HepG2 (cell line): ENCODE measurements around the gene TUBA4A. TPM values are rescaled to one million over a fixed set of nuclear protein-coding genes. Genes with fewer than 3 reads are reported as not detected.

Experiments
- ATAC-seq: fragments of 200-7000 bp; cut with Tn5 transposase; 3 replicates; pipeline ENCODE4 v1.9.1; 2020; ENCODE audit warnings: mild to moderate bottlenecking, moderate library complexity
- BruUV-seq: library from RNA; stranded (reverse); fragments of 400-500 nt; replicated peaks from 2 replicates; lab custom pipeline; 2021; lab: Mats Ljungman, UMichigan
- CTCF ChIA-PET: fragments of 300-600 bp; formaldehyde crosslinking; extraction: SDS; loops from one replicate; lab custom pipeline; 2021; ENCODE audit warnings: low total read pairs, inconsistent platforms, low intra/inter-chr PET ratio; lab: Yijun Ruan, JAX
- POLR2A ChIA-PET: fragments of 350-600 bp; sonication (Branson Sonifier 250); formaldehyde crosslinking; loops from one replicate; lab custom pipeline; 2020; ENCODE audit warnings: antibody characterized with exemption, inconsistent platforms; lab: Yijun Ruan, JAX
- DNase-seq: peaks from one replicate; pipeline ENCODE4 v3.0.0-alpha.2; 2015; ENCODE audit warnings: low spot score
- FAIRE-seq: peaks from 3 replicates; lab custom pipeline; 2011; peaks lifted over from hg19 to GRCh38; lab: Jason Lieb, UNC
- H2AFZ ChIP-seq: one replicate; pipeline ENCODE4 v1.6.1; 2011; ENCODE audit warnings: low read length, inconsistent platforms
- H3K27ac ChIP-seq: fragments of 300-600 bp; 3 replicates; pipeline ENCODE4 v1.8.0; 2011; ENCODE audit warnings: mixed run types, mild to moderate bottlenecking, mixed read lengths, low read length, inconsistent platforms; ENCODE audit not compliant: insufficient read depth; ENCODE audit errors: extremely low read length
- H3K27me3 ChIP-seq, 2 experiments: fragments of 200-600 bp in 1 of 2; 2 replicates in 1 of 2; 3 replicates in 1 of 2; pipeline versions ENCODE4 v1.6.0 to v1.8.0; 2011; ENCODE audit warnings: low read length in 2 of 2, mild to moderate bottlenecking in 2 of 2, moderate library complexity in 2 of 2, inconsistent platforms in 1 of 2; ENCODE audit not compliant: insufficient read depth in 2 of 2, control insufficient read depth in 1 of 2
- H3K36me3 ChIP-seq, 2 experiments: fragments of 200-600 bp in 1 of 2; replicated peaks in 1 of 2; 2 replicates in 1 of 2; 3 replicates in 1 of 2; pipeline versions ENCODE4 v1.5.1 to v1.8.0; 2011; ENCODE audit warnings: low read length in 2 of 2, inconsistent platforms in 1 of 2; ENCODE audit not compliant: insufficient read depth in 2 of 2, control insufficient read depth in 1 of 2
- H3K4me1 ChIP-seq: 2 replicates; pipeline ENCODE4 v1.5.1; 2012; ENCODE audit warnings: low read length, inconsistent platforms; ENCODE audit not compliant: insufficient read depth
- H3K4me2 ChIP-seq: 2 replicates; pipeline ENCODE4 v1.6.0; 2011; ENCODE audit warnings: low read depth, low read length, inconsistent platforms
- H3K4me3 ChIP-seq, 3 experiments: fragments of 200-600 bp in 1 of 3; sonication (generic), shearing (Covaris generic) in 1 of 3; replicated peaks in 1 of 3; 2 replicates each; pipeline ENCODE4 v1.5.1; 2011 to 2016; ENCODE audit warnings: low read length in 3 of 3, inconsistent platforms in 2 of 3, low read depth in 2 of 3, mild to moderate bottlenecking in 2 of 3, control low read depth in 1 of 3, mixed read lengths in 1 of 3; ENCODE audit not compliant: insufficient read depth in 1 of 3
- H3K79me2 ChIP-seq: one replicate; pipeline ENCODE4 v1.6.1; 2011; ENCODE audit warnings: low read length, inconsistent platforms; ENCODE audit not compliant: insufficient read depth
- H3K9ac ChIP-seq: 2 replicates; pipeline ENCODE4 v1.6.0; 2011; ENCODE audit warnings: mild to moderate bottlenecking, low read depth, low read length, inconsistent platforms; ENCODE audit not compliant: insufficient read depth
- H3K9me3 ChIP-seq: 2 replicates; pipeline ENCODE4 v1.5.1; 2012; ENCODE audit warnings: mild to moderate bottlenecking, low read length
- H4K20me1 ChIP-seq: 2 replicates; pipeline ENCODE4 v1.6.0; 2011; ENCODE audit warnings: inconsistent platforms, mild to moderate bottlenecking, low read length, moderate library complexity; ENCODE audit not compliant: insufficient read depth
- ATM ChIP-seq: fragments of 450-650 bp; IDR thresholded peaks from 2 replicates; pipeline ENCODE4 v1.7.1; 2017; ENCODE audit warnings: mild to moderate bottlenecking, borderline replicate concordance
- RARA ChIP-seq: IDR thresholded peaks from 2 replicates; pipeline ENCODE4 v1.6.1; 2016; ENCODE audit warnings: missing genetic modification reagents, missing compliant biosample characterization
- SNAPC2 ChIP-seq: sonication (generic); formaldehyde crosslinking; IDR thresholded peaks from 2 replicates; pipeline ENCODE4 v1.8.1; 2022; ENCODE audit warnings: mild to moderate bottlenecking, missing genetic modification reagents
- TAF1 ChIP-seq: sonication (generic); formaldehyde crosslinking; IDR thresholded peaks from 2 replicates; pipeline ENCODE4 v1.4.0; 2020; ENCODE audit warnings: missing genetic modification reagents
- ZIK1 ChIP-seq: sonication (generic); formaldehyde crosslinking; IDR thresholded peaks from 2 replicates; pipeline ENCODE4 v1.5.0; 2020; ENCODE audit warnings: mild to moderate bottlenecking, low read depth, missing genetic modification reagents, borderline replicate concordance
- ZNF605 ChIP-seq: sonication (generic); formaldehyde crosslinking; IDR thresholded peaks from 2 replicates; pipeline ENCODE4 v1.8.0; 2022; ENCODE audit warnings: mild to moderate bottlenecking, missing genetic modification reagents
- WGBS: methylation state at CpG from one replicate; pipeline ENCODE4 v1.1.6; 2017; ENCODE audit warnings: low lambda C conversion rate; 5-methylcytosine and 5-hydroxymethylcytosine counted together
- in situ Hi-C: cut with HindIII; loops from 2 replicates; pipeline ENCODE4 v1.10.0; 2017; ENCODE audit warnings: low pct_unique_long_range_greater_than_20kb; ENCODE audit not compliant: extremely low pct_ligation_motif_present
- intact Hi-C: fragments of 100-400 bp; cut with micrococcal nuclease; formaldehyde crosslinking; loops from one replicate; pipeline ENCODE4 v1.10.0; 2022; ENCODE audit not compliant: unreplicated experiment
- polyA plus RNA-seq, 8 experiments: library from polyadenylated mRNA; depleted of rRNA in 3 of 8; stranded (reverse) in 7 of 8; unstranded in 1 of 8; fragments of >200 nt; fragmentation: Illumina TruSeq in 4 of 8; extraction: Trizol in 4 of 8; gene quantifications; 2 replicates each; pipeline versions ENCODE4 v1.2.1 to v1.2.3, GENCODE V29; 2011 to 2016; ENCODE audit warnings: low read depth in 4 of 8, missing spikeins in 1 of 8, mixed read lengths in 1 of 8; ENCODE audit not compliant: insufficient read depth in 1 of 8
- total RNA-seq, 5 experiments: library from RNA; depleted of rRNA; stranded (reverse); fragments of >200 nt; fragmentation: Illumina TruSeq; extraction: Trizol; gene quantifications; 2 replicates each; pipeline ENCODE4 v1.2.3, GENCODE V29; 2016; ENCODE audit warnings: low read depth in 1 of 5
- TF ChIP-seq, protein P1 (sequence below): sonication (generic); formaldehyde crosslinking; IDR thresholded peaks from 2 replicates; pipeline ENCODE4 v1.5.0; 2020; ENCODE audit warnings: mild to moderate bottlenecking, missing genetic modification reagents
- TF ChIP-seq, protein P2 (sequence below): sonication (generic); formaldehyde crosslinking; IDR thresholded peaks from 2 replicates; pipeline ENCODE4 v1.4.0; 2020; ENCODE audit warnings: missing genetic modification reagents

The TUBA4A gene
- total and polyA plus RNA-seq, 2 of the 13 experiments (the other 11 are each of a cell fraction or from before 2014, with no cell fraction given), result 1.3 to 12.7 TPM

GRCh38 chr2:219246559-219246958 lies 7.2 kb downstream of the TUBA4A start:
- H3K36me3 ChIP-seq, result peaks cover 1 to 13% of the 10 kb centered on the region in 2 experiments; a peak in 4 of 5 replicates
- no peak overlapping the region for H2AFZ ChIP-seq
- peak overlapping the region; percentile 90 for H3K4me2 ChIP-seq
- POLR2A ChIA-PET, result interaction anchor here (1.8 to 2.8 kb wide), 8 partner anchors 16 to 70 kb away, joined by 12 to 69 read pairs (median 26); partner anchors contain the start of genes ANKZF1, ATG9A, CNPPD1 and DNAJB2
- H3K9ac ChIP-seq, result peak overlapping the region; percentile 90
- in situ Hi-C loops, result no loop called here
- H3K4me3 ChIP-seq, result peak overlapping the region; percentile 88 to 97 (median 93); a peak in 4 of 6 replicates
- H3K4me1 ChIP-seq, result peaks cover 65% of the 10 kb centered on the region
- H4K20me1 ChIP-seq, result no peaks in the 10 kb centered on the region
- ATAC-seq (no peak), FAIRE-seq (no peak), DNase-seq (no peak)
- CTCF ChIA-PET, result no interaction called here
- H3K9me3 ChIP-seq, result no peaks in the 10 kb centered on the region
- 98% methylated on average over 10 of the region's 10 CpGs for WGBS
- no peaks in the 10 kb centered on the region; a peak in 1 of 5 replicates for H3K27me3 ChIP-seq
- TF ChIP-seq ATM (no peak), RARA (CRISPR knock-in tag) (peak; percentile 30; the same call in 1 of the 2 replicates), ZIK1 (CRISPR knock-in tag) (0 out of 2 replicates have a peak, but pooled peaks have one; percentile 29), ZNF605 (0 out of 2 replicates have a peak, but pooled peaks have one; percentile 18), TAF1 (no peak), SNAPC2 (CRISPR knock-in tag) (no peak)
- TF ChIP-seq, protein P1, sequence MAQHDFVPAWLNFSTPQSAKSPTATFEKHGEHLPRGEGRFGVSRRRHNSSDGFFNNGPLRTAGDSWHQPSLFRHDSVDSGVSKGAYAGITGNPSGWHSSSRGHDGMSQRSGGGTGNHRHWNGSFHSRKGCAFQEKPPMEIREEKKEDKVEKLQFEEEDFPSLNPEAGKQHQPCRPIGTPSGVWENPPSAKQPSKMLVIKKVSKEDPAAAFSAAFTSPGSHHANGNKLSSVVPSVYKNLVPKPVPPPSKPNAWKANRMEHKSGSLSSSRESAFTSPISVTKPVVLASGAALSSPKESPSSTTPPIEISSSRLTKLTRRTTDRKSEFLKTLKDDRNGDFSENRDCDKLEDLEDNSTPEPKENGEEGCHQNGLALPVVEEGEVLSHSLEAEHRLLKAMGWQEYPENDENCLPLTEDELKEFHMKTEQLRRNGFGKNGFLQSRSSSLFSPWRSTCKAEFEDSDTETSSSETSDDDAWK, result no peak
- TF ChIP-seq, protein P2, sequence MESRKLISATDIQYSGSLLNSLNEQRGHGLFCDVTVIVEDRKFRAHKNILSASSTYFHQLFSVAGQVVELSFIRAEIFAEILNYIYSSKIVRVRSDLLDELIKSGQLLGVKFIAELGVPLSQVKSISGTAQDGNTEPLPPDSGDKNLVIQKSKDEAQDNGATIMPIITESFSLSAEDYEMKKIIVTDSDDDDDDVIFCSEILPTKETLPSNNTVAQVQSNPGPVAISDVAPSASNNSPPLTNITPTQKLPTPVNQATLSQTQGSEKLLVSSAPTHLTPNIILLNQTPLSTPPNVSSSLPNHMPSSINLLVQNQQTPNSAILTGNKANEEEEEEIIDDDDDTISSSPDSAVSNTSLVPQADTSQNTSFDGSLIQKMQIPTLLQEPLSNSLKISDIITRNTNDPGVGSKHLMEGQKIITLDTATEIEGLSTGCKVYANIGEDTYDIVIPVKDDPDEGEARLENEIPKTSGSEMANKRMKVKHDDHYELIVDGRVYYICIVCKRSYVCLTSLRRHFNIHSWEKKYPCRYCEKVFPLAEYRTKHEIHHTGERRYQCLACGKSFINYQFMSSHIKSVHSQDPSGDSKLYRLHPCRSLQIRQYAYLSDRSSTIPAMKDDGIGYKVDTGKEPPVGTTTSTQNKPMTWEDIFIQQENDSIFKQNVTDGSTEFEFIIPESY (CRISPR knock-in tag), result no peak
- no TSS peak for BruUV-seq
- intact Hi-C loops, result no loop called here
- H3K27ac ChIP-seq, result no peak overlapping the region
- H3K79me2 ChIP-seq, result peaks cover 14% of the 10 kb centered on the region
